ENCODE measurements around the gene FOXL1.

Gene FOXL1

GRCh38 chr16:86549076-86549892, 29.1 kb upstream of the FOXL1 start:
- no peak for DNase-seq

- DNase-seq, result no peak
Measured at GRCh38 chr16:86549893-86550190, 28.5 kb upstream of the FOXL1 start.

GRCh38 chr16:86550281-86550680, 28.1 kb upstream of the FOXL1 start:
- DNase-seq, result no peak

GRCh38 chr16:86553356-86553755, 25.0 kb upstream of the FOXL1 start:
- DNase-seq, result no peak

GRCh38 chr16:86554599-86554916, 23.8 kb upstream of the FOXL1 start:
- no peak for DNase-seq

GRCh38 chr16:86554917-86555703, 23.2 kb upstream of the FOXL1 start, which contains the start of gene MTHFSD:
TSS of gene MTHFSD (minus strand) at chr16:86555235. CDS start at chr16:86555184, 51 bp downstream.
- DNase-seq, result peak; percentile 99

GRCh38 chr16:86555704-86556075, 22.7 kb upstream of the FOXL1 start:
- no peak for DNase-seq

- no peak for DNase-seq
Measured at GRCh38 chr16:86556576-86556975, 21.8 kb upstream of the FOXL1 start.

- no peak for DNase-seq
Measured at GRCh38 chr16:86557587-86557986, 20.8 kb upstream of the FOXL1 start.

GRCh38 chr16:86558355-86559193, 19.8 kb upstream of the FOXL1 start:
- DNase-seq, result no peak

- no peak for DNase-seq
Measured at GRCh38 chr16:86559802-86560305, 18.5 kb upstream of the FOXL1 start.

- no peak for DNase-seq
Measured at GRCh38 chr16:86562356-86562755, 16.0 kb upstream of the FOXL1 start.

- peak; percentile 90 for DNase-seq
Measured at GRCh38 chr16:86563469-86564345, 14.6 kb upstream of the FOXL1 start.

GRCh38 chr16:86565181-86565631, 13.1 kb upstream of the FOXL1 start:
- no peak for DNase-seq

- no peak for DNase-seq
Measured at GRCh38 chr16:86565644-86566511, 12.5 kb upstream of the FOXL1 start.

GRCh38 chr16:86566601-86566965, 11.8 kb upstream of the FOXL1 start, which contains the start of gene FOXC2:
TSS of gene FOXC2 (plus strand) at chr16:86566829. CDS start at chr16:86567336, 507 bp downstream.
- peak; percentile 73 for DNase-seq

- no peak for DNase-seq
Measured at GRCh38 chr16:86566966-86567700, 11.2 kb upstream of the FOXL1 start.

GRCh38 chr16:86567701-86568581, 10.4 kb upstream of the FOXL1 start:
- no peak for DNase-seq

Measured in activated CD8-positive, alpha-beta memory T cell treated with anti-CD3 and anti-CD28 coated beads, Interleukin-2, amount 50 U/mL, for 48 hours (primary cell).